Liver (tissue), 9 donors: ENCODE data around the gene RBKS. TPM values are rescaled to one million over a fixed set of nuclear protein-coding genes. Genes with fewer than 3 reads are reported as not detected.

Experiments
- DNase-seq: peaks from one replicate; pipeline ENCODE4 v3.0.0-alpha.2; 2017; ENCODE audit warnings: low spot score
- H3K27ac ChIP-seq, 2 donors: one replicate each; pipeline ENCODE4 v1.7.0; 2013; ENCODE audit warnings: inconsistent platforms in 2 of 2, low read length in 2 of 2, control low read depth in 1 of 2, low read depth in 1 of 2, mild to moderate bottlenecking in 1 of 2
- H3K27me3 ChIP-seq, 4 donors: one replicate each; pipeline versions ENCODE4 v1.6.1 to v1.7.0; 2013; ENCODE audit warnings: low read length in 3 of 4, inconsistent platforms in 1 of 4, mild to moderate bottlenecking in 1 of 4, moderate library complexity in 1 of 4; ENCODE audit not compliant: control insufficient read depth in 4 of 4, insufficient read depth in 4 of 4
- H3K36me3 ChIP-seq, 4 donors: one replicate each; pipeline versions ENCODE4 v1.6.1 to v1.7.0; 2013; ENCODE audit warnings: low read length in 3 of 4, mild to moderate bottlenecking in 3 of 4, low read depth in 1 of 4, moderate library complexity in 1 of 4; ENCODE audit not compliant: control insufficient read depth in 4 of 4, insufficient read depth in 3 of 4
- H3K4me1 ChIP-seq, 4 donors: one replicate each; pipeline versions ENCODE4 v1.6.1 to v1.7.0; 2013; ENCODE audit warnings: low read length in 3 of 4, mild to moderate bottlenecking in 3 of 4, moderate library complexity in 1 of 4; ENCODE audit not compliant: control insufficient read depth in 4 of 4, insufficient read depth in 4 of 4
- H3K4me3 ChIP-seq, 3 donors: one replicate each; pipeline versions ENCODE4 v1.6.1 to v1.7.0; 2013; ENCODE audit warnings: low read length in 3 of 3, control low read depth in 1 of 3, low read depth in 1 of 3, mild to moderate bottlenecking in 1 of 3
- H3K9ac ChIP-seq, 2 donors: one replicate each; pipeline ENCODE4 v1.7.0; 2013; ENCODE audit warnings: low read length in 2 of 2, mild to moderate bottlenecking in 2 of 2, moderate library complexity in 2 of 2, control low read depth in 1 of 2, low read depth in 1 of 2
- H3K9me3 ChIP-seq, 4 donors: one replicate each; pipeline versions ENCODE4 v1.6.1 to v1.7.0; 2013; ENCODE audit warnings: low read length in 3 of 4; ENCODE audit not compliant: control insufficient read depth in 4 of 4
- ATF3 ChIP-seq: IDR thresholded peaks from 2 replicates; pipeline ENCODE4 v1.6.1; 2016; ENCODE audit warnings: antibody characterized with exemption
- CTCF ChIP-seq: fragments of 150-350 bp; IDR thresholded peaks from 2 replicates; pipeline ENCODE4 v1.5.1; 2017; ENCODE audit warnings: improper control_type of control experiment, low read depth, low read length; ENCODE audit not compliant: missing input control
- EGR1 ChIP-seq, 2 donors: IDR thresholded peaks; 2 replicates each; pipeline ENCODE4 v1.6.1; 2016 to 2018; ENCODE audit warnings: antibody characterized with exemption in 2 of 2, low read depth in 2 of 2
- FOXA1 ChIP-seq: IDR thresholded peaks from 2 replicates; pipeline ENCODE4 v1.6.1; 2016; ENCODE audit warnings: antibody characterized with exemption
- FOXA2 ChIP-seq: IDR thresholded peaks from 2 replicates; pipeline ENCODE4 v1.6.1; 2016; ENCODE audit warnings: antibody characterized with exemption
- GABPA ChIP-seq, 2 donors: IDR thresholded peaks in 1 of 2; conservative IDR thresholded peaks in 1 of 2; 2 replicates each; pipeline ENCODE4 v1.6.1; 2016; ENCODE audit warnings: antibody characterized with exemption in 2 of 2, mild to moderate bottlenecking in 1 of 2, moderate library complexity in 1 of 2
- HNF4A ChIP-seq, 2 donors: conservative IDR thresholded peaks; 2 replicates each; pipeline ENCODE4 v1.6.1; 2016; ENCODE audit warnings: antibody characterized with exemption in 2 of 2, mild to moderate bottlenecking in 2 of 2
- JUND ChIP-seq, 2 donors: IDR thresholded peaks; 2 replicates each; pipeline ENCODE4 v1.6.1; 2016; ENCODE audit warnings: antibody characterized with exemption in 2 of 2
- MAX ChIP-seq: IDR thresholded peaks from 2 replicates; pipeline ENCODE4 v1.6.1; 2016; ENCODE audit warnings: antibody characterized with exemption
- RXRA ChIP-seq, 2 donors: IDR thresholded peaks; 2 replicates each; pipeline ENCODE4 v1.6.1; 2017 to 2018; ENCODE audit warnings: antibody characterized with exemption in 2 of 2, mild to moderate bottlenecking in 1 of 2
- SP1 ChIP-seq: IDR thresholded peaks from 2 replicates; pipeline ENCODE4 v1.6.1; 2018; ENCODE audit warnings: antibody characterized with exemption, mild to moderate bottlenecking
- TAF1 ChIP-seq: conservative IDR thresholded peaks from 2 replicates; pipeline ENCODE4 v1.6.1; 2016; ENCODE audit warnings: antibody characterized with exemption, mild to moderate bottlenecking
- YY1 ChIP-seq: IDR thresholded peaks from 2 replicates; pipeline ENCODE4 v1.6.1; 2016; ENCODE audit warnings: antibody characterized with exemption, mild to moderate bottlenecking
- WGBS: extraction: QIAGEN DNeasy Blood & Tissue Kit; methylation state at CpG from one replicate; pipeline ENCODE4 v1.1.7; 2013; 5-methylcytosine and 5-hydroxymethylcytosine counted together
- polyA plus RNA-seq, 2 donors: library from polyadenylated mRNA; stranded (reverse) in 1 of 2; unstranded in 1 of 2; fragments of 200-250 nt in 1 of 2; fragments of >200 nt in 1 of 2; fragmentation: Nextera tagmentation in 1 of 2; extraction: Ambion mirVana in 1 of 2; gene quantifications; one replicate each; pipeline versions ENCODE4 v1.2.1 to v1.2.3, GENCODE V29; 2013 to 2015
- total RNA-seq, 2 donors: library from RNA; depleted of rRNA; stranded (reverse); fragments of >200 nt; gene quantifications; one replicate each; pipeline ENCODE4 v1.2.3, GENCODE V29; 2014
- TF ChIP-seq, protein P1 (sequence below): IDR thresholded peaks from 2 replicates; pipeline ENCODE4 v1.6.1; 2016; ENCODE audit warnings: antibody characterized with exemption, mild to moderate bottlenecking
- donor health status: healthy.
- donor health status: healthy.
- donor health status: healthy.
- donor health status: healthy.
- donor health status: healthy.

RBKS gene
- total and polyA plus RNA-seq, 4 donors = 6.3 to 18.8 (median 15.2) TPM

DNA sequence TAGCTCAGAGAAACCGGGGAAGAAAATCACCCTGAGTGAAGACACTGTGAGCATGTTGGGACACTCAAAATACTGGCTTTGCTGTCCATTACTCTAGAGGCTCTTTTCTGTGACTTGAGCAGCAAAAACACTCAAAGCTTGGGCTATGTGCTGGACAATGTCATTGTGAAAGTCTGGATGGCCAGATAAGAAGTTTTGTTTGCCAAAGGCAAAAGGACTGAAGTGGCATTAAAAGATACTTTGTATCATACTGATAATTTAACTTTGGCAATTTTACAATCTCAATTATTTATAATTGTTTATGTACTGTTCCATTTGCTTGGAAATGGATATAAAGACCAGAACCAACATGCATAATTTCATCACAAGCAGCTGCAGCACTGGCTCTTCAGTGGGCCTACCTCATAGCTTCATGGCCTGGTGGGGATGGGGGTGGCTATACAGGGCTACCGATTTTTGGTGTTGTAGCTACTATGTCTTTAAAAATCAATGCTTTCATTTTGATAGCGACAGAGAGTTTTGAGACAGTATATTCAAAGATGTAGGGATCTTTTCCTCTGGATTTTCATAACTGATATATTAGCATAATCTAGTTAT lies 51.1 kb downstream of the RBKS start:
- Histone ChIP-seq H3K4me3 (no peak overlapping the region), H3K9ac (no peak overlapping the region), H3K27ac (no peak overlapping the region), H3K36me3 (peaks cover 1 to 10% (median 6%) of the 10 kb centered on the region in 4 donors), H3K9me3 (no peaks in the 10 kb centered on the region), H3K4me1 (no peaks in the 10 kb centered on the region), H3K27me3 (no peaks in the 10 kb centered on the region)
- no peak for DNase-seq
- WGBS = 63% methylated on average over 3 of the region's 3 CpGs
- TF ChIP-seq GABPA (IDR thresholded peaks at IDR 0.05 in 1 of 2, conservative IDR thresholded peaks at IDR 0.05 in 1 of 2) = no peak
- no peak for TF ChIP-seq EGR1 (IDR thresholded peaks at IDR 0.05; ENCODE audit: low read depth in 2 of 2)
- no peak for TF ChIP-seq JUND (IDR thresholded peaks at IDR 0.05)
- TF ChIP-seq, protein P1, sequence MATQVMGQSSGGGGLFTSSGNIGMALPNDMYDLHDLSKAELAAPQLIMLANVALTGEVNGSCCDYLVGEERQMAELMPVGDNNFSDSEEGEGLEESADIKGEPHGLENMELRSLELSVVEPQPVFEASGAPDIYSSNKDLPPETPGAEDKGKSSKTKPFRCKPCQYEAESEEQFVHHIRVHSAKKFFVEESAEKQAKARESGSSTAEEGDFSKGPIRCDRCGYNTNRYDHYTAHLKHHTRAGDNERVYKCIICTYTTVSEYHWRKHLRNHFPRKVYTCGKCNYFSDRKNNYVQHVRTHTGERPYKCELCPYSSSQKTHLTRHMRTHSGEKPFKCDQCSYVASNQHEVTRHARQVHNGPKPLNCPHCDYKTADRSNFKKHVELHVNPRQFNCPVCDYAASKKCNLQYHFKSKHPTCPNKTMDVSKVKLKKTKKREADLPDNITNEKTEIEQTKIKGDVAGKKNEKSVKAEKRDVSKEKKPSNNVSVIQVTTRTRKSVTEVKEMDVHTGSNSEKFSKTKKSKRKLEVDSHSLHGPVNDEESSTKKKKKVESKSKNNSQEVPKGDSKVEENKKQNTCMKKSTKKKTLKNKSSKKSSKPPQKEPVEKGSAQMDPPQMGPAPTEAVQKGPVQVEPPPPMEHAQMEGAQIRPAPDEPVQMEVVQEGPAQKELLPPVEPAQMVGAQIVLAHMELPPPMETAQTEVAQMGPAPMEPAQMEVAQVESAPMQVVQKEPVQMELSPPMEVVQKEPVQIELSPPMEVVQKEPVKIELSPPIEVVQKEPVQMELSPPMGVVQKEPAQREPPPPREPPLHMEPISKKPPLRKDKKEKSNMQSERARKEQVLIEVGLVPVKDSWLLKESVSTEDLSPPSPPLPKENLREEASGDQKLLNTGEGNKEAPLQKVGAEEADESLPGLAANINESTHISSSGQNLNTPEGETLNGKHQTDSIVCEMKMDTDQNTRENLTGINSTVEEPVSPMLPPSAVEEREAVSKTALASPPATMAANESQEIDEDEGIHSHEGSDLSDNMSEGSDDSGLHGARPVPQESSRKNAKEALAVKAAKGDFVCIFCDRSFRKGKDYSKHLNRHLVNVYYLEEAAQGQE = no peak
- no peak for TF ChIP-seq FOXA2
- no peak for TF ChIP-seq YY1
- no peak for TF ChIP-seq FOXA1
- no peak for TF ChIP-seq TAF1

GRCh38 chr2:27838502-27838901 lies 51.7 kb downstream of the RBKS start:
- H3K27ac ChIP-seq = no peak overlapping the region
- DNase-seq = no peak
- no peaks in the 10 kb centered on the region for H3K9me3 ChIP-seq

More at GRCh38 chr2:27838502-27838901, 51.7 kb downstream of the RBKS start:
- no peaks in the 10 kb centered on the region for H3K4me1 ChIP-seq
- TF ChIP-seq FOXA2 = no peak
- TF ChIP-seq YY1 = no peak
- TF ChIP-seq CTCF = no peak
- TF ChIP-seq MAX = no peak
- no peak for TF ChIP-seq EGR1 (IDR thresholded peaks at IDR 0.05; ENCODE audit: low read depth in 2 of 2)
- no peak for TF ChIP-seq HNF4A (conservative IDR thresholded peaks at IDR 0.05)
- no peak for TF ChIP-seq ATF3
- no peak for TF ChIP-seq JUND (IDR thresholded peaks at IDR 0.05)
- TF ChIP-seq SP1 = no peak
- no peak for TF ChIP-seq RXRA (IDR thresholded peaks at IDR 0.05)
- H3K27me3 ChIP-seq = no peaks in the 10 kb centered on the region
- H3K9ac ChIP-seq = no peak overlapping the region
- H3K36me3 ChIP-seq = peaks cover 0 to 15% (median 6%) of the 10 kb centered on the region in 4 donors
- no peak overlapping the region for H3K4me3 ChIP-seq
